Colonic mucosa (tissue), 4 donors: ENCODE data around the gene WNT3A. TPM values are rescaled to one million over a fixed set of nuclear protein-coding genes. Genes with fewer than 3 reads are reported as not detected.

ENCODE experiments used
- DNase-seq: peaks from one replicate; pipeline ENCODE4 v3.0.0-alpha.2; 2020
- H3K27ac ChIP-seq: fragments of 200-600 bp; one replicate; pipeline ENCODE4 v1.8.0; 2021
- H3K27me3 ChIP-seq: fragments of 200-600 bp; one replicate; pipeline ENCODE4 v1.8.0; 2021
- H3K36me3 ChIP-seq: fragments of 200-600 bp; one replicate; pipeline ENCODE4 v1.8.0; 2021
- H3K4me1 ChIP-seq: fragments of 200-600 bp; one replicate; pipeline ENCODE4 v1.8.0; 2021; ENCODE audit warnings: mild to moderate bottlenecking
- H3K4me3 ChIP-seq: fragments of 200-600 bp; one replicate; pipeline ENCODE4 v1.8.0; 2021
- H3K9ac ChIP-seq, 2 donors: one replicate each; pipeline ENCODE4 v1.7.0; 2013; ENCODE audit warnings: control low read depth in 2 of 2, low read depth in 2 of 2, low read length in 2 of 2
- H3K9me3 ChIP-seq: fragments of 200-600 bp; one replicate; pipeline ENCODE4 v1.8.0; 2021
- CTCF ChIP-seq: fragments of 200-600 bp; IDR thresholded peaks from one replicate; pipeline ENCODE4 v1.8.0; 2022; ENCODE audit warnings: antibody characterized with exemption, mild to moderate bottlenecking
- intact Hi-C: fragments of 100-400 bp; cut with DNase I; formaldehyde crosslinking; loops from one replicate; pipeline ENCODE4 v1.14.1; 2022
- total RNA-seq, 2 donors: library from RNA; stranded (reverse); fragmentation: NEBNext Ultra II Directional in 1 of 2; extraction: Animal tissue kit (Norgen Biotek cat#: 25700) in 1 of 2; gene quantifications; one replicate each; pipeline ENCODE4 v1.2.1, GENCODE V29; 2021
- donor health status: healthy.
- donor health status: DM: no; HTN: no; CAD: no.
- donor health status: DM: no; HTN: no; CAD: no.

The WNT3A gene
- total RNA-seq, 2 donors from 2014 or later = not detected

- no peak for TF ChIP-seq CTCF
- DNase-seq = no peak
Observed at GRCh38 chr1:228001738-228002535, 4.9 kb upstream of the WNT3A start.

GRCh38 chr1:228002792-228003191 lies 4.0 kb upstream of the WNT3A start:
- H3K27me3 ChIP-seq = peaks cover 39% of the 10 kb centered on the region
- no peak for TF ChIP-seq CTCF

More at GRCh38 chr1:228001738-228002535, 4.9 kb upstream of the WNT3A start:
- no peak overlapping the region for H3K4me3 ChIP-seq
- no peak overlapping the region for H3K27ac ChIP-seq
- intact Hi-C loops = no loop called here
- no peaks in the 10 kb centered on the region for H3K36me3 ChIP-seq
- H3K4me1 ChIP-seq = no peaks in the 10 kb centered on the region
- no peak overlapping the region for H3K9ac ChIP-seq
- H3K27me3 ChIP-seq = peaks cover 31% of the 10 kb centered on the region
- no peaks in the 10 kb centered on the region for H3K9me3 ChIP-seq

GRCh38 chr1:228003461-228004330 lies 3.1 kb upstream of the WNT3A start:
- Histone ChIP-seq H3K9ac (no peak overlapping the region), H3K4me3 (no peak overlapping the region), H3K9me3 (no peaks in the 10 kb centered on the region), H3K4me1 (no peaks in the 10 kb centered on the region), H3K27ac (no peak overlapping the region), H3K36me3 (no peaks in the 10 kb centered on the region), H3K27me3 (peaks cover 49% of the 10 kb centered on the region)
- no peak for TF ChIP-seq CTCF
- intact Hi-C loops = no loop called here
- no peak for DNase-seq

More at GRCh38 chr1:228002792-228003191, 4.0 kb upstream of the WNT3A start:
- no peak overlapping the region for H3K4me3 ChIP-seq
- DNase-seq = no peak
- no peak overlapping the region for H3K9ac ChIP-seq
- no peaks in the 10 kb centered on the region for H3K9me3 ChIP-seq
- no peaks in the 10 kb centered on the region for H3K36me3 ChIP-seq
- H3K4me1 ChIP-seq = no peaks in the 10 kb centered on the region
- H3K27ac ChIP-seq = no peak overlapping the region
- intact Hi-C loops = no loop called here

- no peaks in the 10 kb centered on the region for H3K9me3 ChIP-seq
- peak; percentile 14 for TF ChIP-seq CTCF
- H3K27me3 ChIP-seq = peaks cover 55% of the 10 kb centered on the region
- H3K9ac ChIP-seq = no peak overlapping the region
- H3K27ac ChIP-seq = no peak overlapping the region
- H3K4me3 ChIP-seq = no peak overlapping the region
- no peak for DNase-seq
- H3K36me3 ChIP-seq = no peaks in the 10 kb centered on the region
- no peaks in the 10 kb centered on the region for H3K4me1 ChIP-seq
- intact Hi-C loops = no loop called here
Observed at GRCh38 chr1:228004331-228004855, 2.4 kb upstream of the WNT3A start.

GRCh38 chr1:228004856-228005462 lies 1.8 kb upstream of the WNT3A start:
- DNase-seq = no peak

More at GRCh38 chr1:228004856-228005462, 1.8 kb upstream of the WNT3A start:
- H3K27me3 ChIP-seq = peaks cover 56% of the 10 kb centered on the region
- H3K9ac ChIP-seq = no peak overlapping the region
- no peak overlapping the region for H3K27ac ChIP-seq
- H3K36me3 ChIP-seq = no peaks in the 10 kb centered on the region
- H3K9me3 ChIP-seq = no peaks in the 10 kb centered on the region
- TF ChIP-seq CTCF = no peak
- intact Hi-C loops = loop anchor here (5.0 kb wide), 1 partner anchor 67 kb away; no protein-coding TSS in a partner anchor
- H3K4me3 ChIP-seq = no peak overlapping the region
- H3K4me1 ChIP-seq = no peaks in the 10 kb centered on the region
